Duodenal mucosa (tissue), 2 donors: ENCODE measurements around the gene EIF3C.
"Not testable (repeated sequence)": the region's sequence is repeated elsewhere in the genome, so short reads cannot be mapped to it uniquely, and the experiment has no call there.

Experiments
- H3K27ac ChIP-seq: one replicate; pipeline ENCODE4 v1.7.0; 2013; ENCODE audit warnings: low read depth, low read length
- H3K27me3 ChIP-seq, 2 donors: one replicate each; pipeline ENCODE4 v1.7.0; 2013; ENCODE audit warnings: low read length in 2 of 2, control low read depth in 1 of 2; ENCODE audit not compliant: insufficient read depth in 2 of 2, control insufficient read depth in 1 of 2
- H3K36me3 ChIP-seq, 2 donors: one replicate each; pipeline ENCODE4 v1.7.0; 2013; ENCODE audit warnings: low read length in 2 of 2, control low read depth in 1 of 2; ENCODE audit not compliant: insufficient read depth in 2 of 2, control insufficient read depth in 1 of 2
- H3K4me1 ChIP-seq, 2 donors: one replicate each; pipeline ENCODE4 v1.7.0; 2013; ENCODE audit warnings: low read length in 2 of 2, control low read depth in 1 of 2; ENCODE audit not compliant: insufficient read depth in 2 of 2, control insufficient read depth in 1 of 2
- H3K4me3 ChIP-seq, 2 donors: one replicate each; pipeline ENCODE4 v1.7.0; 2013; ENCODE audit warnings: low read length in 2 of 2, low read depth in 1 of 2
- H3K9ac ChIP-seq, 2 donors: one replicate each; pipeline ENCODE4 v1.7.0; 2013; ENCODE audit warnings: low read length in 2 of 2, low read depth in 1 of 2
- H3K9me3 ChIP-seq, 2 donors: one replicate each; pipeline ENCODE4 v1.7.0; 2013; ENCODE audit warnings: low read length in 2 of 2, control low read depth in 1 of 2; ENCODE audit not compliant: control insufficient read depth in 1 of 2

The EIF3C gene

GRCh38 chr16:28749997-28750465, 38.8 kb downstream of the EIF3C start:
- not testable (repeated sequence) for H3K4me3 ChIP-seq, H3K4me1 ChIP-seq, H3K9me3 ChIP-seq, H3K27me3 ChIP-seq, H3K9ac ChIP-seq, H3K27ac ChIP-seq, H3K36me3 ChIP-seq

- not testable (repeated sequence) for H3K27me3 ChIP-seq, H3K9ac ChIP-seq, H3K4me1 ChIP-seq, H3K9me3 ChIP-seq, H3K4me3 ChIP-seq, H3K36me3 ChIP-seq, H3K27ac ChIP-seq
Measured at GRCh38 chr16:28750469-28751067, 39.3 kb downstream of the EIF3C start.

- H3K4me1 ChIP-seq, H3K9ac ChIP-seq, H3K27ac ChIP-seq, H3K4me3 ChIP-seq, H3K27me3 ChIP-seq, H3K9me3 ChIP-seq, H3K36me3 ChIP-seq: not testable (repeated sequence)
Measured at GRCh38 chr16:28751487-28751886, 40.2 kb downstream of the EIF3C start, which contains the start of gene NPIPB9. TSS of gene NPIPB9 (plus strand) at chr16:28751787.

GRCh38 chr16:28781697-28782096, 70.4 kb downstream of the EIF3C start:
- H3K9me3 ChIP-seq, H3K27me3 ChIP-seq, H3K36me3 ChIP-seq, H3K4me1 ChIP-seq, H3K9ac ChIP-seq, H3K27ac ChIP-seq, H3K4me3 ChIP-seq: not testable (repeated sequence)

- H3K27me3 ChIP-seq, H3K4me3 ChIP-seq, H3K9me3 ChIP-seq, H3K9ac ChIP-seq, H3K4me1 ChIP-seq, H3K27ac ChIP-seq, H3K36me3 ChIP-seq: not testable (repeated sequence)
Measured at GRCh38 chr16:28782357-28782756, 71.1 kb downstream of the EIF3C start.
